ENCODE measurements around the gene LSMEM2.

- TF ChIP-seq POLR2A (IDR thresholded peaks at IDR 0.05; ENCODE audit: low read length) (no peak), GATA1 (IDR thresholded peaks at IDR 0.05; ENCODE audit: low read depth, low read length) (no peak)
These were observed 29.4 kb upstream of the LSMEM2 start for GRCh38 chr3:50249457-50249856.

Data from erythroblast (primary cell).